ENCODE measurements around the gene SLC39A5.

SLC39A5 gene

DNA sequence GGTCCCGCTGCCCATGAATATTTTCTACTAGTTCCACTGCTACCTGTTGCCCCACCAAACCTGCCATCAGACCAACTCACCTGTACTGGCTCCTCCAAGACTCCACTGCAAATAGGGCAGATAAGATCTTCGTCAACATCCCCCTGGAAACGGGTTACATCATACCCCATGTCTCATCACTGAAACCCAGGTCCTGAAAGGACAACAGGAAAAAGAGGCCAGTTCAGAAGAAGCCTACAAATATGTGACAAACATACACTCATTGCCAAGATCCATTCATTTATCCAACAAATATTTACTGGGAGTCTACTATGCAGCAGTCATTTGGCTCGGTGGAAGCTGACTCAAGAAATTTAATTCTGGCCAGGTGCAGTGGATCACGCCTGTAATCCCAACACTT is 16.0 kb upstream of the SLC39A5 start:
- DNase-seq (ENCODE audit: low read depth in 2 of 2) = no peak

DNA sequence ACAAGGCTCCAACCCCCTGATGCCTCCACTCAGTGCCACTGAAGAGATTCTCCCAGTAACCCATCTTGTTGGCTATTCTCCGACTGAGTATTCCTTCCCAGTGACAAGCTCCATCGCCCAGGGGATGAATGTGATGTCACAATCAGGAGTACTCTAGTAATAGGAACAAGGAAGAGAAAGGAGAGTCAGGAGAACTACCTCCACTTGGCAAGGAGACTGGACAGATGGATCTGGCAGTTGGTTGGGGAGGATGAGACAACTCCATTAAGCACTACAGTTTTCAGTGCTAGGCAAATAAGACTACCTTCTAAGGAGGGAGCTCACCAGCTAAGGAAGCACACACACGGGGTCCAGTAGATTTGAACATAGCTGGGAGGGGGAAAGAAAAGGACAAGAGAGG is 13.4 kb upstream of the SLC39A5 start:
- DNase-seq (ENCODE audit: low read depth in 2 of 2) = no peak

DNA sequence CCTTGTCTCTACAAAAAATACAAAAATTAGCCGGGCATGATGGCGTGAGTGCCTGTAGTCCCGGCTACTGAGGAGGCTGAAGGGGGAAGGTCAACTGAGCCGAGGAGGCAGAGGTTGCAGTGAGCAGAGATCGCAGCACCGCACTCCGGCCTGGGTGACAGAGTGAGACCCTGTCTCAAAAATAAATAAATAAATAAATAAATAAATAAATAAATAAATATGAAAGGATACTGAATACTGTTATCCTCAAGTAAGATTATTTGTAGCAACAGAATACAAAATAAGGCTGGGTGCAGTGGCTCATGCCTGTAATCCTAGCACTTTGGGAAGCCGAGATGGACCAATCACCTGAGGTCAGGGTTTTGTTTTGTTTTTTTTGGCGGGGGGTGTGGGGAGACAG is 10.0 kb upstream of the SLC39A5 start:
- DNase-seq (ENCODE audit: low read depth in 2 of 2) = no peak

DNA sequence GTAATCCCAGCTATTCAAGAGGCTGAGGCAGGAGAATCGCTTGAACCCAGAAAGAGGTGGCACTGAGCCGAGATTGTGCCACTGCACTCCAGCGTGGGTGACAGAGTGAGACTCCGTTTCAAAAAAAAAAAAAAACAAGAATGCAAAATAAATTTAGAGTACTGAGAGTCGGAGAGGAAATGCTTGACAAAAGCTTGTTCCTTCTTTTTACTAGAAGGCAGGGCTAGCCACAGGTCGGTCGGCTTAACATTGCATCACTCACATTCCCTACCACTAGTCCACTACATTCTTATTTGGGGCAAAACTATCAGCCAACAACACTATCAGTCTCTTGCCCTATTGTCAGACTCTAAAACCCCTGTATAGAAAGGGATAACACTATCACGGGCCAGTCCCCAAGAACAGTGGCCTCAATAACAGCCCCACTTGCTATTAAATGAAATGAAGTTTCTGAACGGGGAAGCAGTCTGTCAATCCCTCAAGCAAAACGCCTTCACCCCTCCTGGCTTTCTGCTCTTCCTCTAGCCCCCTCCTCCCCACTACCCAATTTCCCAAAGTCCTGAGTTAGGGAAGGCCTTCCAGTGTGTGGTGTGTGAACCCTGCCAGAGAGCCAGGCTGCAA is 9.1 kb upstream of the SLC39A5 start:
- no peak for DNase-seq (ENCODE audit: low read depth in 2 of 2)

DNA sequence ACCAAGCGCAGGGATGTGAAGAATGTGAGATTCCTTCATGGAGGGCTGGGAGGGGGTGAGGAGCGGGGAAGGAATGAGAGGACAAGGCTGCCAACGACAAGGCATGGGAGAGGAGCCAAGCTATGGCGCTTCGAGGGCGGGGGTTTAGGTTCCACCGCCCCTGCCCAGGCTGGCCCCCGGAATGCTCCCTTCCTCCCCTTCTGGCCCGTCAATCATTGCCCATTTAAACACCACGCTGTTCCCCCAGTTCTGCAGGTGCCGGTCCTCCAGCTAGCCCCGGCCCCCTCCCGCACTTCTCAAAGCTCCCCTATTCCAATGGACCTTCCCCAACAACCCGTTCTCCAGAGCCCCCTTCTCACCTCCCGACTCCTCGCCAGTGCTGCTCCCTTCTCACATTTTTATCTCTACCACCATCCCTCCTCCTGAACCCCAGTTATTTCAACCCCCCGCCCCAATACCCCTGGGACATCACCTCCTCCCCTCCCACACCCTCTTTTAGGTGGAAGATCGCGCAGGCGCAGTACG is 8.6 kb upstream of the SLC39A5 start:
- DNase-seq (ENCODE audit: low read depth in 2 of 2) = no peak

- DNase-seq (ENCODE audit: low read depth in 2 of 2) = peak; percentile 82 to 87
These were observed 7.9 kb upstream of the SLC39A5 start, which contains the start of gene RNF41 for GRCh38 chr12:56221757-56222530. TSS of gene RNF41 (minus strand) at chr12:56221922. CDS start at chr12:56214047, 7,875 bp downstream.

GRCh38 chr12:56222531-56222895 is 7.3 kb upstream of the SLC39A5 start:
- DNase-seq (ENCODE audit: low read depth in 2 of 2) = no peak

- no peak for DNase-seq (ENCODE audit: low read depth in 2 of 2)
These were observed 6.2 kb upstream of the SLC39A5 start for GRCh38 chr12:56223571-56224101.

GRCh38 chr12:56224102-56224701 is 5.6 kb upstream of the SLC39A5 start, which contains the start of gene NABP2:
TSS of gene NABP2 (plus strand) at chr12:56224342. CDS start at chr12:56224857, 515 bp downstream.
- peak; percentile 92 to 95 for DNase-seq (ENCODE audit: low read depth in 2 of 2)

DNA sequence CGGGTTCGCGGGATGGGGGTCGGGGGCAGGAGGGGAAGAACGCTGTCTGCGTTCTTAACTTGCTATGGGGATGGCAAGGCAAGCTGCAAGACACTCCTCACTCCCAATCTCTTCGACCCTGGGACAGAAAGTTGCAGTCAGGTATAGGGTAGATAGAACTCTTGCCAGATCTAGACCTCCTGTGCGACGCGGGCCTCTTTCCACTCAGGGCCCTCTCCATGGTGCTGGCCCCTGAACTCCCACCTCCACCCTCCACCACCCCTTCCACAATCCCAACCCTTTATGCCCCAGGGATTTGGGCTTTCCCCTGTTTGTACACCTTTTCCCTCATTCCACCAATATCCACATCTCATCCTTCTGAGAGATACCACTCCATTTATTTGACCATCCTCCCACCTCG is 4.9 kb upstream of the SLC39A5 start:
- DNase-seq (ENCODE audit: low read depth in 2 of 2) = no peak

- DNase-seq (ENCODE audit: low read depth in 2 of 2) = no peak
These were observed 769 bp upstream of the SLC39A5 start for GRCh38 chr12:56229082-56229481.

DNA sequence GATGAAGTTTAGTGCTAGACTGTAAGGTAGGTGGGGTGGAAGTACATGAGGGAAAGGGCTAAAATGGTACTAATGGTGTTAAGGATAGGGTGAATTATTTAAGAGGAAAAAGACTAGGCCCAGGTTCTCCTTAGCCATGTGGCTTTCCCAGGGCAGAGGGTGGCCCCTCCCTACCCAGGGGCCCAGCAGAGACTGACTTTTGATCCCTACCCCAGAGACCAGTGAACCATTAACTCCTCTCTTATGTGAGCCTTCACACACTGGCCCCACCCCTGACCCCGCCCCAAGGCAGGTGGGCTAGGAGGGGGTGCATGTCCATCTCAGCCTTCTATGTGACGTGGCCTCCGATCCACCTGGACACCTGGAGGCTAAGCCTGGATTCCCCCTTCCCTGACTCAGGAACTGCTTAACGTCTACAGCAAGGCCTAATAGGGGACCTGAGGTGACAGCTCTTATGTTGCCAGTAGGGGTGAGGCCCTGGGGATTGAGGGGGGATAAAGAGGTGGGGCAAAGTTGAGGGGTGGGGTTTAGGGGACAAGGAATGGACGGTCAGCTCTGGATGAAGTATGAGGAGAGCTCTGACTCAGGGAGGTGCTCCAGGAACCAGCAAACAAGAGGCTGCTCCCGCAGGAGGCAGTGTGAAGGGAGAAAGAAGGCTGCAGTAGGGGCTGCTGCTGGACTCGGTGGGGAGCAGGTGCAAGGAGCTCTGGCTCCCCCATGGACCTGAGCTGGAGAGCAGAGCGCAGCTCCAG is 757 bp downstream of the SLC39A5 start:
- no peak for DNase-seq (ENCODE audit: low read depth in 2 of 2)

GRCh38 chr12:56231184-56231582 is 1.3 kb downstream of the SLC39A5 start:
- no peak for DNase-seq (ENCODE audit: low read depth in 2 of 2)

DNA sequence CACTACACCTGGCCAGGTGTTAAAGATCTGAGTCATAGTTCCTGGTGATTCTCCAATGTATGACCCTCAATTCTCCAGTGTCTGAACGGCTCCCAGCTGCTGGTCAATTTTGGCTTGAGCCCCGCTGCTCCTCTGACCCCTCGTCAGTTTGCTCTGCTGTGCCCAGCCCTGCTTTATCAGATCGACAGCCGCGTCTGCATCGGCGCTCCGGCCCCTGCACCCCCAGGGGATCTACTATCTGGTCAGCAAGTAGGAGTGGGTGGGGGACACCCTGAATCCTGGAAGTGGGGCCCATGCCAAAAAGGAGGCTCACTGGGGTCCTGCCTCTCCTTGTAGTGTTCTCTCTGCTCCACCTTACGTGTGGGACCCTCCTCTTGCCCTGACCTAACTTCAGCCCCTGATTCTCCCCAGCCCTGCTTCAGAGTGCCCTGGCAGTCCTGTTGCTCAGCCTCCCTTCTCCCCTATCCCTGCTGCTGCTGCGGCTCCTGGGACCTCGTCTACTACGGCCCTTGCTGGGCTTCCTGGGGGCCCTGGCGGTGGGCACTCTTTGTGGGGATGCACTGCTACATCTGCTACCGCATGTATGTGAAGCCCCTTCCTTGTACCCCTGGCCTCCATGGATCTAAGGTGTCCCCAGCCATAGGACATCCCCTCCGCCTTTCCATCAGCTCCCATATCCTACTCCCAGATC is 5.0 kb downstream of the SLC39A5 start:
- no peak for DNase-seq (ENCODE audit: low read depth in 2 of 2)

GRCh38 chr12:56236091-56236490 is 6.2 kb downstream of the SLC39A5 start:
- DNase-seq (ENCODE audit: low read depth in 2 of 2) = no peak

DNA sequence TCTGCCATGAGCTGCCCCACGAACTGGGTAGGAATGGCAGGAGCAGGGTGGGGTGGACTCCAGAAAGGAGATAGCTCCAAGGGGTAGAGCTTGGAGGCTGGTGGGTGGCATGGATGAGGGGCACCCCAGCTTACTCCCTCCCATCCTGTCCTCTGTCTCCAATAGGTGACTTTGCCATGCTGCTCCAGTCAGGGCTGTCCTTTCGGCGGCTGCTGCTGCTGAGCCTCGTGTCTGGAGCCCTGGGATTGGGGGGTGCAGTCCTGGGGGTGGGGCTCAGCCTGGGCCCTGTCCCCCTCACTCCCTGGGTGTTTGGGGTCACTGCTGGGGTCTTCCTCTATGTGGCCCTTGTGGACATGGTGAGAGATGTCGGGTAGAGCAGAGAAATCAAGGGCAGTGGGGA is 7.1 kb downstream of the SLC39A5 start:
- DNase-seq (ENCODE audit: low read depth in 2 of 2) = no peak

DNA sequence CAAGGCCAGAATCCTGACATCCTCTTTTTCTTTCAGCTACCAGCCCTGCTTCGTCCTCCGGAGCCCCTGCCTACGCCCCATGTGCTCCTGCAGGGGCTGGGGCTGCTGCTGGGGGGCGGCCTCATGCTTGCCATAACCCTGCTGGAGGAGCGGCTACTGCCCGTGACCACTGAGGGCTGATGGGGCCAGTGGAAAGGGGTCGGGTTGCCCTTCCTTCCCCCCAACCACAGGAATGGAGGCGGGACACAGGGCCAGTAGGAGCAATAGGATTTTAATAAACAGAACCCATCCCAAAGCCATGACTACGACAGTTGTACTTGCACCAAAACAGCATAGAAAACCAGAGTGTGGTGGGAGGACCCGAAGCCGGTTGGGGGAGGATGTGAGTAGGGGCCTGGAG is 7.7 kb downstream of the SLC39A5 start:
- no peak for DNase-seq (ENCODE audit: low read depth in 2 of 2)

DNA sequence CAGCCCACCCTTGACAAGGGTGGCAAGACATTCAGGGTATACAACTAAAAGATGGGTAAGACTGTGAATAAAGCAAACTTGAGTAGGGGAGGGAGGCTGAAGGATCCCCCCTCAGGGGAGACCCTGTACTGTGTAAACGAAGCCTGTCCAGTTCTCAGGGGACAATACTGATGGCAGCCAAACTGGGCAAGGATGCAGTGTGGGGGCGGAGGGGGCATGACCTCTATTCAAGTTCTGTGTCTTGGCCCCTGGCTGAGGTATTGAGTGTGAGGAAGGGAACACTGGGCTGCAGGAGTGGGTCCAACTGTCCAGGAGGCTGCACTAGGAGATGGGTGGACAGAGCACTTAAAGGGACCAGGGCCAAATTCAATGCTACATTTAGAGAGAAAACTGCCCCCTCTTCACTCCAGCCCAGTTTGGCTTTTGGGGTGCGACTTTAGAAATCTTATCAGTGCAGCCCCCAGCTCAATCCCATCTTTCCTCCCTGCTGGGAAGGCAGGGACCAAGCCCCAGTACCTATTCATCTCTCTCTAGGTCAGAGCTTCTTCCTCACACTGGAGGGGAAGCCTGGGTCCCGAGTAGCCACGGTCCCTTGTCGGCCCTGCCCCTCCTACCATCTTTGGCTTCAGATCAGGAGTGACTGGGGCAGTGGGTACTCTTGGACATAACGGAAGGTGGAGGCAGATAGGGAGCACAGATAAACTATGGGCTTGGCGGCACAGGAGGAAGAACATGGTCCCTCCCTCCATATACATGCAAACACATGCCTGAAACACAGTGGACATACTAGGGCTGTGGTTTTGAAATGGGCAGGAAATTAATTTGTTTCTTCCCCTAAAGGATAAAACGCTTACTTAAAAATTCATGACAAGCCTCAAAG is 11.8 kb downstream of the SLC39A5 start:
- no peak for DNase-seq (ENCODE audit: low read depth in 2 of 2)

- no peak for DNase-seq (ENCODE audit: low read depth in 2 of 2)
These were observed 13.1 kb downstream of the SLC39A5 start for GRCh38 chr12:56242986-56243385.

- no peak for DNase-seq (ENCODE audit: low read depth in 2 of 2)
These were observed 13.9 kb downstream of the SLC39A5 start for GRCh38 chr12:56243731-56244181.

Measured in activated CD4-positive, alpha-beta T cell treated with anti-CD3 and anti-CD28 coated beads for 24 hours (primary cell).